Vagina (tissue), 2 donors: ENCODE data around the gene NAPA. TPM values are rescaled to one million over a fixed set of nuclear protein-coding genes. Genes with fewer than 3 reads are reported as not detected.
A peak's percentile ranks its signal among the peaks of the same experiment; 100 is the strongest.

Experiments
- DNase-seq, 2 donors: peaks; one replicate each; pipeline ENCODE4 v3.0.0-alpha.2; 2017; ENCODE audit errors: extremely low spot score in 2 of 2
- H3K27ac ChIP-seq: fragments of 200-600 bp; sonication (generic); one replicate; pipeline ENCODE4 v1.5.1; 2019
- H3K27me3 ChIP-seq: fragments of 200-600 bp; sonication (generic); one replicate; pipeline ENCODE4 v1.5.1; 2019
- H3K36me3 ChIP-seq, 2 donors: fragments of 200-600 bp; sonication (generic); one replicate each; pipeline ENCODE4 v1.5.1; 2017 to 2019
- H3K4me1 ChIP-seq: fragments of 200-600 bp; sonication (generic); one replicate; pipeline ENCODE4 v1.5.1; 2019
- H3K4me3 ChIP-seq, 2 donors: fragments of 200-600 bp; sonication (generic); 1 replicate in 1 of 2; 2 replicates in 1 of 2; pipeline ENCODE4 v1.5.1; 2016 to 2019
- H3K9me3 ChIP-seq: fragments of 200-600 bp; sonication (generic); one replicate; pipeline ENCODE4 v1.5.1; 2019
- CTCF ChIP-seq, 3 experiments: fragments of 450-650 bp in 2 of 3; fragments of 200-600 bp in 1 of 3; sonication (generic) in 1 of 3; IDR thresholded peaks; one replicate each; pipeline ENCODE4 v1.5.1; 2017 to 2019; ENCODE audit warnings: antibody characterized with exemption in 3 of 3, mild to moderate bottlenecking in 2 of 3, moderate library complexity in 2 of 3
- POLR2A ChIP-seq, 2 donors: fragments of 450-650 bp; IDR thresholded peaks; one replicate each; pipeline ENCODE4 v1.6.1; 2017; ENCODE audit warnings: antibody characterized with exemption in 2 of 2, mild to moderate bottlenecking in 2 of 2, moderate library complexity in 2 of 2
- POLR2AphosphoS5 ChIP-seq, 2 donors: sonication (generic); formaldehyde crosslinking; IDR thresholded peaks; one replicate each; pipeline ENCODE4 v1.9.0; 2017; ENCODE audit warnings: antibody characterized with exemption in 2 of 2, mild to moderate bottlenecking in 2 of 2, low read depth in 1 of 2; ENCODE audit not compliant: insufficient read depth in 1 of 2
- intact Hi-C: fragments of 100-400 bp; cut with DNase I; formaldehyde crosslinking; loops from one replicate; pipeline ENCODE4 v1.15.1; 2023
- total RNA-seq: library from RNA; depleted of rRNA; stranded (reverse); fragments of >200 nt; gene quantifications from one replicate; pipeline ENCODE4 v1.2.3, GENCODE V29; 2016

NAPA gene
- total RNA-seq, 1 donor from 2014 or later, result 108 TPM

DNA sequence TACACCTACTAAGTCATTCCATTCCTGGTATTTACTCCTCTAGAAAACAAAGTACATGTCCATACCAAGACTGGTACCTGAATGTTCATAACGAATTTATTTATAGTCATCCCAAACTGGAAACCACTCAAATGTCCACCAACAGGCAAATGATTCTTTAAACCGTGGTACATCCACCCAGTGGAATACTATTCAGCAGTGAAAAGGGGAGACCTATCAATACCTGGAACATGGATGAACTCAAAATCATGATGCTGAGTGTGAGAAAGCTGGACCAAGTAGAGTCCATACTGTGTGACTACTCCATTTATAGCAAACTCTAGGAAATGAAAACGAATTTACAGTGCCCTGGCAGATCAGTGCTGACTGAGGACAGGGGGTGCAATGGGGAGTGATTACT, 11.9 kb upstream of the NAPA start:
- no peaks in the 10 kb centered on the region for H3K4me1 ChIP-seq
- no peaks in the 10 kb centered on the region for H3K9me3 ChIP-seq
- no peak overlapping the region for H3K4me3 ChIP-seq
- no peak for TF ChIP-seq CTCF (IDR thresholded peaks at IDR 0.05)
- TF ChIP-seq POLR2A (IDR thresholded peaks at IDR 0.05), result no peak
- no peak for TF ChIP-seq POLR2AphosphoS5 (IDR thresholded peaks at IDR 0.05; ENCODE audit: insufficient read depth in 1 of 2, low read depth in 1 of 2)
- H3K27me3 ChIP-seq, result no peaks in the 10 kb centered on the region
- no peak overlapping the region for H3K27ac ChIP-seq
- intact Hi-C loops, result no loop called here
- DNase-seq, result no peak
- no peaks in the 10 kb centered on the region for H3K36me3 ChIP-seq

DNA sequence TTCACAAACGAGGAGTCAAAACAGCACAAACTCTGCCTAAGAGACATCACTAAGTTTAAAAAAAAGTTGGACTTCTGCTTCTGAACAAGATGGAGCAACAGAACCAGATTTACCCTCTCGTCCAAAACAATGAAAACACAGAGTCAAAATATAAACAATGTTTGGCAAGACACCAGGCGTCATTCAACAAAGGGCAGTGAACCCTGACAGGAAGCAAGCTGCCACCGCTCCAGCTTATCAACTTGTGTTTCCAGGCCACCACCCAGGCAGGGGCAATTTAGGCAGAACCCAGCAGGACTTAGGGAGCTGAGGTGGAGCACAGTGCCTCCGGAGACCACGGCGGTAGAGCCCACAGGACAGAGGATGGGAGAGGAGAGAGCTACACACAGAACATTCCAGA, 8.6 kb upstream of the NAPA start:
- Histone ChIP-seq H3K4me1 (no peaks in the 10 kb centered on the region), H3K9me3 (no peaks in the 10 kb centered on the region), H3K27ac (peak overlapping the region; percentile 2), H3K36me3 (no peaks in the 10 kb centered on the region), H3K4me3 (no peak overlapping the region), H3K27me3 (no peaks in the 10 kb centered on the region)
- DNase-seq, result no peak
- intact Hi-C loops, result loop anchor here (5.0 kb wide), 1 partner anchor 1614 kb away; no protein-coding TSS in a partner anchor
- TF ChIP-seq CTCF (IDR thresholded peaks at IDR 0.05), result no peak
- TF ChIP-seq POLR2AphosphoS5 (IDR thresholded peaks at IDR 0.05; ENCODE audit: insufficient read depth in 1 of 2, low read depth in 1 of 2), result no peak
- TF ChIP-seq POLR2A (IDR thresholded peaks at IDR 0.05), result no peak

- Histone ChIP-seq H3K27me3 (no peaks in the 10 kb centered on the region), H3K4me1 (no peaks in the 10 kb centered on the region), H3K27ac (no peak overlapping the region), H3K9me3 (no peaks in the 10 kb centered on the region), H3K4me3 (no peak overlapping the region), H3K36me3 (no peaks in the 10 kb centered on the region)
- intact Hi-C loops, result loop anchor here (5.0 kb wide), 1 partner anchor 1616 kb away; no protein-coding TSS in a partner anchor
- DNase-seq, result no peak
- no peak for TF ChIP-seq POLR2A (IDR thresholded peaks at IDR 0.05)
- TF ChIP-seq CTCF (IDR thresholded peaks at IDR 0.05), result no peak
- TF ChIP-seq POLR2AphosphoS5 (IDR thresholded peaks at IDR 0.05; ENCODE audit: insufficient read depth in 1 of 2, low read depth in 1 of 2), result no peak
Measured at GRCh38 chr19:47521473-47522180, 6.8 kb upstream of the NAPA start.

- Histone ChIP-seq H3K9me3 (no peaks in the 10 kb centered on the region), H3K27ac (no peak overlapping the region), H3K4me3 (no peak overlapping the region), H3K4me1 (peaks cover 4% of the 10 kb centered on the region), H3K27me3 (no peaks in the 10 kb centered on the region), H3K36me3 (no peaks in the 10 kb centered on the region)
- no peak for DNase-seq
- TF ChIP-seq POLR2AphosphoS5 (IDR thresholded peaks at IDR 0.05; ENCODE audit: insufficient read depth in 1 of 2, low read depth in 1 of 2), result no peak
- TF ChIP-seq CTCF (IDR thresholded peaks at IDR 0.05), result no peak
- no peak for TF ChIP-seq POLR2A (IDR thresholded peaks at IDR 0.05)
- intact Hi-C loops, result loop anchor here (5.0 kb wide), 1 partner anchor 1616 kb away; no protein-coding TSS in a partner anchor
Measured at GRCh38 chr19:47520839-47521238, 6.0 kb upstream of the NAPA start.

GRCh38 chr19:47520343-47520806, 5.5 kb upstream of the NAPA start:
- intact Hi-C loops, result loop anchor here (5.0 kb wide), 1 partner anchor 1617 kb away; no protein-coding TSS in a partner anchor
- DNase-seq, result no peak
- TF ChIP-seq POLR2A (IDR thresholded peaks at IDR 0.05) (no peak), POLR2AphosphoS5 (IDR thresholded peaks at IDR 0.05; ENCODE audit: insufficient read depth in 1 of 2, low read depth in 1 of 2) (no peak), CTCF (IDR thresholded peaks at IDR 0.05) (no peak)

More at GRCh38 chr19:47520343-47520806, 5.5 kb upstream of the NAPA start:
- H3K4me1 ChIP-seq, result peaks cover 7% of the 10 kb centered on the region
- no peaks in the 10 kb centered on the region for H3K36me3 ChIP-seq
- no peak overlapping the region for H3K4me3 ChIP-seq
- no peaks in the 10 kb centered on the region for H3K9me3 ChIP-seq
- H3K27ac ChIP-seq, result no peak overlapping the region
- no peaks in the 10 kb centered on the region for H3K27me3 ChIP-seq
